ENCODE results near the gene LRRK1.

LRRK1 gene, protein sequence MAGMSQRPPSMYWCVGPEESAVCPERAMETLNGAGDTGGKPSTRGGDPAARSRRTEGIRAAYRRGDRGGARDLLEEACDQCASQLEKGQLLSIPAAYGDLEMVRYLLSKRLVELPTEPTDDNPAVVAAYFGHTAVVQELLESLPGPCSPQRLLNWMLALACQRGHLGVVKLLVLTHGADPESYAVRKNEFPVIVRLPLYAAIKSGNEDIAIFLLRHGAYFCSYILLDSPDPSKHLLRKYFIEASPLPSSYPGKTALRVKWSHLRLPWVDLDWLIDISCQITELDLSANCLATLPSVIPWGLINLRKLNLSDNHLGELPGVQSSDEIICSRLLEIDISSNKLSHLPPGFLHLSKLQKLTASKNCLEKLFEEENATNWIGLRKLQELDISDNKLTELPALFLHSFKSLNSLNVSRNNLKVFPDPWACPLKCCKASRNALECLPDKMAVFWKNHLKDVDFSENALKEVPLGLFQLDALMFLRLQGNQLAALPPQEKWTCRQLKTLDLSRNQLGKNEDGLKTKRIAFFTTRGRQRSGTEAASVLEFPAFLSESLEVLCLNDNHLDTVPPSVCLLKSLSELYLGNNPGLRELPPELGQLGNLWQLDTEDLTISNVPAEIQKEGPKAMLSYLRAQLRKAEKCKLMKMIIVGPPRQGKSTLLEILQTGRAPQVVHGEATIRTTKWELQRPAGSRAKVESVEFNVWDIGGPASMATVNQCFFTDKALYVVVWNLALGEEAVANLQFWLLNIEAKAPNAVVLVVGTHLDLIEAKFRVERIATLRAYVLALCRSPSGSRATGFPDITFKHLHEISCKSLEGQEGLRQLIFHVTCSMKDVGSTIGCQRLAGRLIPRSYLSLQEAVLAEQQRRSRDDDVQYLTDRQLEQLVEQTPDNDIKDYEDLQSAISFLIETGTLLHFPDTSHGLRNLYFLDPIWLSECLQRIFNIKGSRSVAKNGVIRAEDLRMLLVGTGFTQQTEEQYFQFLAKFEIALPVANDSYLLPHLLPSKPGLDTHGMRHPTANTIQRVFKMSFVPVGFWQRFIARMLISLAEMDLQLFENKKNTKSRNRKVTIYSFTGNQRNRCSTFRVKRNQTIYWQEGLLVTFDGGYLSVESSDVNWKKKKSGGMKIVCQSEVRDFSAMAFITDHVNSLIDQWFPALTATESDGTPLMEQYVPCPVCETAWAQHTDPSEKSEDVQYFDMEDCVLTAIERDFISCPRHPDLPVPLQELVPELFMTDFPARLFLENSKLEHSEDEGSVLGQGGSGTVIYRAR (N-terminal part only)

DNA sequence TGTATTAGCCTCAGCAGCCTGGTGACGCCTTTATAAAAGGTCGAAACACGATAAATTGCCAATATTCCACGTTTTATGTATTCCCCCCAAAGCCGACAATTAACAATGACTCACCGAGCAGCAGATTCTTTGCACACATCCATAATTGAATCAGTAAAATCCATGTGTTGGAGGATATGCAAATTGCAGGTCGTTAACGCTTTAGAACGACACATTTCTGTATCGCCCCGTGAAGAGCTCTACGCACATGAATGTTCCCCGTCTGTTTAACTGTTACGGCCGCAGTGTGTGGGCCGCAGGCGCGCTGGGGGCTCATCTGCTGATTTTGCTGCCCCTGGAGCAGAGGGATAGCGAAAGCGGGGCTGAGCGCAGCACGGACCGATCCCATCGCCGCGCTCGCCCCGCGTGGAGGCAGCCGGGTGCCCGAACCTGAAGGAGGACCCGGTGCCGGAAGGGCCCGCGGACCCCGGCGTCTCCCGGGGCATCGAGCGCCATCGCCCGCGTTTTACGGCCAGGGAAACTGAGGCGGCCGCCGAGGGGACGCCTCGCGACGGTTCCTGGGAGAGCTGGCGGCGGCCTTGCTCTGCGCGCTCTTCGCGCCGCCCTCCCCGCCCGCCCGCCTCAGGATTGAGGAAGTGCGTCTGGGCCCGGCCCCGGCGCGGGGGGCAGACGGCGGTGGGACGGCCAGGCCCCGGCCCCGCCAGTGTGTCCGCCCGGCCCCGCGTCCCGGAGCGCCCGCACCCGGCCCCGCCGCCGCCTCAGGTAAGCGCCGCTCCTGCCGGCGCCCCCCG lies at the start of gene LRRK1:
Gene LRRK1, plus strand, starts transcription at position 668 of the 791 bp plus-strand sequence. CDS start 5,276 bp downstream, outside the sequence.
- DNase-seq, result peak; percentile 40

DNA sequence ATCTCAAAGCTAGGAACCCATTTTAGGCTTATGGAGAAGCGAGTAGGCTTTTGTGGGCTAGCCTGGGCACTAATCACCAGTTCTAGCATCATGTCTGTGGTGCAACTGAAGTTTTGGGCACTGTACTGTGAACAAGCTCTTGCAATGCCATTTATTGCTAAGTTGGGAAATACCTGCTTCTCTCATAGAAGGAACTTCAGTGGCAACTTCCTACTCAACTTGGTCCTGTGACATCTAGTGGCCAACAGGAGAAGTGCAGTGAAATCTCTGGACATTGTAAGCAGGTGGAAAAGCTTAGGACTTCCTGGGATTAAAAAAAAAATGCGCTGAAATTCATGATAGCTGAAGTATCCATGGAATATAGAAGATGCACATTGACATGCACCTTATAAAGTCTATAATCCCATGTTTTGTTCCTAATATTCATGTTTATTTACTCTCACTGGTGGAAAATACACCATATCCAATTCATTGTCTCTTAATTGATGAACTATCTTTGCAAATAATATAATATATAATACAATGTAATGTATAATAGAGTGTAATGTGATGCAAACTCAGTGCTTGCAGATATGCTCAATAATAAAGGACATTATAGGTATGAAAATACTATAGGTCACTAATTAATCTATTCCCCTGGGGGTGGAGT lies 46.0 kb upstream of the LRRK1 start:
- DNase-seq, result peak; percentile 62

DNA sequence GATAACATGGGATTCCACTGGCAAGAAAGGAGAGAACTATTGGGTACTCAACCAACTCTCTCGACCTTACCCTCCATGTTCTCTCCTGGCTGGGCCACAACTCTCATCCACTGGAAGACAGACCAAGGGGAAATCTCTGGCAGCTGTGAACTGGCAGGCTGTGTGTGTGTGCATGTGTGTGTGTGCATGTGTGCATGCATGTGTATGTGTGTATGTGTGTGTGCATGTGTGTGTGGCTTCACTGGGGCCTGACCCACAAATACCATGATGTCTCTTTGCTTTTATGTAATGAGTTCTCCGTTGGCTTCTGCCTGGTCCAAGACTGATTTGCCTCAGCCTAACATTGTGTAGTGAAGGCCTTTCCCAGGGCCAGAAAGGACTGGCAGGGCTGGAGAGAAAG lies 43.7 kb upstream of the LRRK1 start:
- DNase-seq, result no peak

DNA sequence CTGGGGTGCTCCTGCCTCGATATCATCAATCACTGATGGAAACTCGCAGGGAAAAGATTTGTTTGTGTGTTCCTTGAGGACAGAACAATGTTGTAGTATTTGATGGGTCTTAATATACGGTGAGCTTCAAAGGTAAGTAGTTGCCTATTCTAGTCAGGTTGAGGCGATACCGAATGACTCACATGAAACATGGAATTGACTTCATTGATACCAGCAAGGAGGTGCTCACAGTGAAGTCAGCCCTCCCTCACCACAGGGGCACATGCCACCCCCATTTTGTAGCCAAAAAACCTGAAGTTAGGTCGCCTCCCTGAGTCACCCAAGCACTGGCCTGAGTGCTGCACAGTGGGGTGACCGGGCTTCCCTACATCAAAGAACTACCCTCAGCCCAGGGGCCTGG lies 43.2 kb upstream of the LRRK1 start:
- DNase-seq, result no peak

DNA sequence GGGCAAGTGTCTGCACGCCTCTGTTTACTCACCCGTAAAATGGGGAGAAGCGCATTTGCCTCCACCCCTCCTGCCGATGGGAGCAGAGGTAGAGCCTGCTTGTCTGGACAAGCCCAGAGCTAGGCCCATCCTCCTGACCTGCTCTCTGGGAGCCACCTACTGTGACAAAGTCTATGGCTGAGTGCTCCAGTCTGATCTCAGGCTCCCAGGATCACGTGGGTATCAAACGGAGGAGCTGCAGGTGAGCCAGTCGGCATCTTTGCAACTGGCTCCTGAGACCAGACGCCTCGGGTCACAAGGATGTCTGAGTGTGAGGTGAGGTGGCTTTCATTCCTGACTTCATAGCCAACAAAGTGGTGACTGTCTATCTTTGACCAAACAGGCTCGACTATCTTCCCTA lies 41.6 kb upstream of the LRRK1 start:
- no peak for DNase-seq

DNA sequence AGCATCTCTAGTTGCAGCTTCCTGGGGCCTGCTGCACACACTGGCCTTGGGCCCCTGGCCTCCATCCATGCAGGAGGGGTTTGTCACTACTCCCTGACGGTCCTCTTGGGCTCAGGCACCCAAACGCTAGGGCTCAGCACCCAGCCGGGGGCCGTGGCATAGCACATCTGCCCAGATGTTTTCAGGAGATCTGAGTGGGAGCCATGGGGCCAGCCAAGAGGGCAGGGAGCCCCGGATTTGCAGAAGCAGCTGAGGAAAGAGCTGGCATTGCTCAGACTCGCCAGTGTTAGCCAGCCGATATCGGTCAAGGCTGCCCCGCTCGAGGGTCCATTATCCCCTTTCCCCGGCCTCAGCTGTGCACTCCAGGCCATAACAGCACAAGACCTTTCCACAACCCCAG lies 41.0 kb upstream of the LRRK1 start:
- no peak for DNase-seq

DNA sequence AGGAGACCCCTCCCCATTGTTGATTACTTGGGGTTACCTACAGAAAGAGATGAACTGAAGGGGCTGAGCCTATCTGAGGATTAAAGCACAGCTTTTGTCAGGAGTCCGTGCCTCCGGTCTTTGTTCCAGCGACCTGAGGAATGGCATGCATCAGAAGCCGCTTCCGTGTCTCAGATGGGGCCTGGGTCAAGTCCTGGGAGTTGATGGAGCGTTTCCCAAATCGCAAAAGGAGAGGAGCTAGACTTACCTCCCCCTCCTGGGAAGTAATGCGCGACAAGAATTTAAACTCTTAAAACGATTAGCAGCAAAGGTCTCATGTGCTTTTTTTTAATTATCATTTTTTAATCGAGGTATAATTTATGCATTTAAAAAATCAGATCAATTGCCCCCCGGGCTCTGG lies 40.5 kb upstream of the LRRK1 start:
- no peak for DNase-seq

DNA sequence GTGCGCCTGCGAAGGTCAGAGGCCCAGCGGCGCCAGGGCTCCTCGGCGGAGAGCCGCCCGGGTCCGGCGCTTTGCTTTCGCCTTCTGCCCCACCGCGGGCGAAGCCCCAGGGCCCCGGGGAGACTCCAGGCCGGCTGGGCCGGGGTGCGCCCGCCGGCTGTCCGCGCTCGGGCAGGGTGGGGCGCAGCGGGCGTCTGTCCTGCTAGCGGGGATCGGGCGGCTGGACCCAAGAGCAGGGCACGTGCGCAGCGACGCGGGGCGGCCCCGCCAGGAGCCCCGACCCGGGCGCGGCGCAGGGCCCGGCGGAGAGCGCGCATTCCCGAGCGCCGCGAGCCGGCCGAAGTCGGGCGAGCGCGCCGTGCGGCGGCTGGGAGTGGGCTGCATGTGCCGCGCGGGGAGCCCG lies 40.1 kb upstream of the LRRK1 start:
- no peak for DNase-seq

DNA sequence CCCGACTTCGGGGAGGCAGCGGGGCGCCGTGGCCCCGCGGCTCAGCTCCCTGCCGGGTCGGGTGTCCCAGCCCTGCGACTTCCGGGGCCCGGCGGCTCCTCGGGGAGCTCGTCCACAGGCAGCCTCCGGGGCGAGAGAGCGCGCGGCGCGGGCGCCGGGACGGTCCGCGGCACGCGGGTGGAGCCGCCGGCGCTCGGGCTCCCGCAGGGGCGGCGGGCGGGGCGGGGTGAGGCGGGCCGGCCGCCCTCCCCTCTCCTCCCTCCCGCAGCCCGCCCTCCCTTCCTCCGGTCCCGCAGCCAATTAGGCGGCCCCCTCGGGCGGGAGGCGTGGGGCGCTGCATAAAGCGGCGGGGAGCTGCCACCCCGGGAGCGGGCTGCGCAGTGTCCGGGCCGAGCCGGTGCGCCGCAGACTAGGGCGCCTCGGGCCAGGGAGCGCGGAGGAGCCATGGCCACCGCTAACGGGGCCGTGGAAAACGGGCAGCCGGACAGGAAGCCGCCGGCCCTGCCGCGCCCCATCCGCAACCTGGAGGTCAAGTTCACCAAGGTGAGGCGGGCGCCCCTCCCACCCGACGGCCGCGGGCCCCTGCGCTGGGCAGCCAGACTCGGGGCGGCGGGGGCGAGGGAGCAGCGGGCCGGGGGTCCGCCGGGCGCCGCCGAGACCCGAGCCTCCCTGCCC lies 39.6 kb upstream of the LRRK1 start, which contains the start of gene ALDH1A3:
Gene ALDH1A3, plus strand, starts transcription at position 368 of the 675 bp plus-strand sequence. Its CDS starts 77 bp downstream, at position 445.
- peak; percentile 47 for DNase-seq

DNA sequence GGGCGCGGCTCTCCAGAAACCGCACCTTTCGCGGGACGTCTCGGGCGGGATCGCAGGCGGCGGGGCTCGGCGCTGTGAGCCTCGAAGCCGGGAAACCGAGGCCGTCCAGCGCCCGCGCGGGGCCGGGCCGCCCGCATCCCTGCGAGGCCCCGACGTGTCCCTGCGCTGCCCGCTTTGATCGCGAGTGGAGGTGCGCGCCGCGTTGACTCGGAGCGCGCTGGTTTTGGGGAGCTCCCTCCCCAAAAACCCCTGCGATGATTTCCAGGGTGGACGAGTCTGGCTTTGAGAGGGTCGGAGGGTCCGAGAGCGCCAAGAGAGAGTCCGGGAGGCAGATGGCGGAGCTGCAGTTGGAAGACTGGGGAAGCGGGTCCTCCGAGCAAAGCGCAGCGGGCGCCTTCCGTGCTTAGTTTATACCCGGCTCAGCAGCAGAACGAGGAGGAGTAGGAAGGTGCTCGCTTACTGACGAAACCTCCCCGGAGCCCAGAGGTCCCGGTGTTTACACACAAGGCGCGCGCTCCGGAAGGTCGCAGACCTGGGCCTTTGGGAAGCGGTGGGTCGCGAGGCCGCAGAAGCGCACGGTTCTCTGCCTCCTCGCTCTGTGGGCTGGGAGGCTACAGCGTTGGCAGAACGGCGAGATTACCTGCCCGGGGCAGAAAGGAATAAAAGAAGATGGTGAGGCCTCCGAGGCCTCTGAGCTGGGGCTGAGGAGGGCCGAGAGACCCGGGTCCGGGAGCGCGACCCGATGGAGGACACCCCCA lies 38.8 kb upstream of the LRRK1 start:
- DNase-seq, result no peak

DNA sequence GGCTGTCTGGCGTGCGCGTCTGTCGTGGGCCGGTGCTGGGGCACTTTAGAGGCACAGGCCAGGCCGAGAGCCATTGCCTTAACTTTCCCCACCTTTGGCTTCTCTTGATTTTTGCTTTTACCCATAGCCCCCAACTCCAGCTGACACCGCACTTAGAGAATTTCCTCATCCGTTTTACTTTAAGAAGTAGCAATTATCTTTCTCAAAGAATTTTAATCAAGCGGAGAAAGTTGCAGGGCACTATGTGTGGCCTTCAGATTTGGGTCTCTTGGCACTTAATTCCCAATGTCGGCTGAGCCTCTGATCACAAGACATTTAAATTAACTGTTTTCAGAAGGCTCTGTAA lies 38.3 kb upstream of the LRRK1 start:
- DNase-seq, result no peak

DNA sequence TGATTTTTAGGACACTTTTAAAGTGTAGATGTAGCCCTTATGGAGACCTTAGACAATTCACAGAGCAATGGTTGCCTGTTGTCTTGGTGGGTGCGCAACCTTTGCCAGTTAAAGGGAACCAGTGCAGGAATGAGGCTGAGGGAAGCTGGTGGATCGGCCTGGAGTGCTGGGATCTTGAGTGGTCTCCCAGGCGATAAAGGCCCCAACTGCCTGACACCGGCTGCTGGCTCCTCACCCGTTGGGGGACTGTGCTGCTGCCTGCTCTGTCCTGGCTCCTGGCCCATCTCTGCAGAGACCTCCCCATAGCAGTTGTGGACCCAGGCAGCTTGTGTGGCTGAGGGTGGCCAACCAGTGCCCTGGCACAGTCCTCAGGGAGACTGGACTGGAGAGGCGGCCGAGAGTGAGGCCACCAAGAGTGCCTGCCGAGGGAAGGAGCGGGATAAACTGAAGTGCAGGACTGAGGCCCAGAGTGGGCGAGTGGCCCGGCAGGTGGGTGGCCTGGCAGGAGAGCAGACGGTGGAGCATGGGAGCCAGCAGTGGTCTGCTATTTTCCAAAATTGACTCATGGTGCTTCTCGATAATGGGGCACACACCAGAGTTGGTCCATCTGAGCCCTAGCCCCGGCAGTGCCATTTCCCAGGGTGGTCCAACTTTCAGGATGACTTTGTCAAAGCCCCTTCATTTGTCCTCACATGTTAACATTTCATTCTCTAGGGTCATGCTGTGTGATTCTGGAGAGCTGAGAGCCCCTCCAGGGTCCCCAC lies 37.4 kb upstream of the LRRK1 start:
- DNase-seq, result no peak

DNA sequence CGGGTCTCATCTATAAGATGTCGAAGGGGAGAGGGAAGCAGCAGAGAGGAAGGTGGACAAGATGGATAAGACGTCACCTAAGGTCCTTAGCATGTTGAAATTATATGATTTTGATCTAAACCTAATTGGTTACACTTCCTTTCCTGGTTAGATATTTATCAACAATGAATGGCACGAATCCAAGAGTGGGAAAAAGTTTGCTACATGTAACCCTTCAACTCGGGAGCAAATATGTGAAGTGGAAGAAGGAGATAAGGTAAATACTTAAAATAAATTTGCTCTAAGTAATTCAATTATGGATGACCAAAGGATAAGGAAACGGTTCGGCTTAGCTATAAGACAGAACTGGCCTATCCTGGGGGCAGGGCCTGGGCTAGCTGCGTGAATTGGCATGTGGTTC lies 34.0 kb upstream of the LRRK1 start:
- no peak for DNase-seq

DNA sequence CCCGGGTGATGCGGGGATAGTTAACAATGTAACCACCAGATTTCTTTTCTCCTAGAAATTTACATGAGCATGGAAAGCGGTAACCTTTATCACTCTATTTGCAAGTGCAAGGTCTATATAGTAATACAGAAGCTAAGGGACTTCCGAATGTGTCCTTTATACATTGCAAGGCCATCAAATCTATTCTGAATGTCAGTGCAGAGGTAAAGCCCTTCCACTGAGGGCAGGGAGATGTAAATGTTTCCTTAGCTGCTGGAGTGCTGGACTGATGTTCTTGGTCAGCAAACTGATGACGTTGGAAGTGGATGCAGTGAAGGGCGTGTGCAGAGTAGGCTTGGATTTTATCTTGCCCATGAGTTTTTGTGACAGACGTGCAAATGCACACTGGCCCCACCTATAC lies 33.3 kb upstream of the LRRK1 start:
- DNase-seq, result no peak

DNA sequence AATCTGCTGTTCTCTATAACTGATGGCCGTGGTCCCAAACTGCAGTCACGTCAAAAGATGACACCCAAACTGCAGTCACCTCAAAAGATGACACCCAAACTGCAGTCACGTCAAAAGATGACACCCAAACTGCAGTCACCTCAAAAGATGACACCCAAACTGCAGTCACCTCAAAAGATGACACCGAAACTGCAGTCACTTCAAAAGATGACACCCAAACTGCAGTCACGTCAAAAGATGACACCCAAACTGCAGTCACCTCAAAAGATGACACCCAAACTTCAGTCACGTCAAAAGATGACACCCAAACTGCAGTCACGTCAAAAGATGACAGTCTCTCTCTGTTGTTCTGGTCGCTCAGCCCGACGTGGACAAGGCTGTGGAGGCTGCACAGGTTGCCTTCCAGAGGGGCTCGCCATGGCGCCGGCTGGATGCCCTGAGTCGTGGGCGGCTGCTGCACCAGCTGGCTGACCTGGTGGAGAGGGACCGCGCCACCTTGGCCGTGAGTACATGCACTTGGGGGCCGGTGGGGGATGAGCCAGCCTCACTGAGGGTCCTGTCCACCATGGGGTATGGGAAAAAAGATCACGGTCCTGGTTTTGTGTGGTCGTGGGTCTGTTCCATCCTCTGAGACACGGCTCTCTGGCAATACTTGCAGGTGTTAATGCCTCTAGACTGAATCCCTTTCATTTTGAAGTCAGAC lies 31.8 kb upstream of the LRRK1 start:
- no peak for DNase-seq

DNA sequence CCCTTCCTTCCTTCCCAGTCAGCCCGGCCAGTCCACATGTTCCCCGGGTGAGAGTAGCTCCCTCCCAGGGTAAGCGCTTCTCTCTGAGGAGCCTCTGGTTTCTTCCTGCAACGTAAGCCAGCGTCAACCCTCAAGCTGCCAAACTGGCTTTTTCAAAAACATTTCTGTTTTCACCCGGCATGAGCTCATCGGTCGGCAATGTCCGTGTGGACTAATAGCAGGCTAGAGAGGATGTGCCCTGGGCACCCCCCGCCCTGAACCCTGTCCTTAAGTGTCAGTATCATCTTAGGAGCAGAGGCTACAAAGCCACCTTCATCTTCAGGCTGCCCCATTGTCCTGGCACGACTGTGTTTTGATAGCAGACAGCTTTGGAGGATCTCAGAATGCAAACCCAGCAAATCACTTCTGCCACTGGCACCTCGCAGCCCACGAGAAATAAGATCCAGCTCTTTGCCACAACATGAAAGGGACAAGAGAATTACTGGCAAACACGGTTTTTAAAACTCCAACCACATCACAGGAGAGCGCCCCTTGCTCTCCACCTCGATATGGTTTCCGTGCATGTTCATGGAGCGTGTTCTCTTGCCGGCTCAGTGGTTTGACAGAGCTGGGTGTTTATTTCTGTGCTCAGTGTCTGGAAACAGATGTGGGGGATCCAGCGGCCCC lies 29.6 kb upstream of the LRRK1 start:
- DNase-seq, result no peak

DNA sequence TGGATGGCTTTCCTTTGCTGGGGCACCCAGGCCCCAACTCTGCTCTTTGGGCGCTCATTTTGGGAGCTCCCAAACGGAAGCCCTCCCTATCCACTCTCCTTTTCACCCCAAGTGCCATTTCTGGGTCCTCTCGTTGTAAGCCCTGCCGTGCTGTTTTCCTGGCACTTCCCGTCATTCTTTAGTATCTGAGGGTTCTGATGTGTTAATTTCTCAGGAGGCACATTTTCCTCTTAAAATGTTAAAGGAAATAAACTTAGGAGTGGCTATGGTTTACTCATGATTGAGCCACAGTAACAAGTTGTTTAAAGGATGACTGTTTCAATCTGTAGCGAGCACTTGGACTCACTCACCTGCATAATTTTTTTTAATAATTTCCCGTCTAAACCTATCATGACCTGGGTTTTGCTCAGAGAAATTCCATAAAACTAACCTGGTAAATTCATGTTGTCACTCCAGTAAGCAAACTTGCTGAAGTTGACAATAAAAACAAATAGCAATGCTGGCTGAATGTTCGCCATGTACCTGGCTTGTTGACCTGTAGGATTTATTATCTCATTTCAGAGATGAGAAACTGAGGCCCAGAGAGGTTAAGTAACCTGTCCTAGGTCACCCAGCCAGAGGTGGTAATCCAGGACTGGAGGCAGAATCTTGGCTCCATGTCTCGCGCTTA lies 29.0 kb upstream of the LRRK1 start:
- DNase-seq, result no peak

DNA sequence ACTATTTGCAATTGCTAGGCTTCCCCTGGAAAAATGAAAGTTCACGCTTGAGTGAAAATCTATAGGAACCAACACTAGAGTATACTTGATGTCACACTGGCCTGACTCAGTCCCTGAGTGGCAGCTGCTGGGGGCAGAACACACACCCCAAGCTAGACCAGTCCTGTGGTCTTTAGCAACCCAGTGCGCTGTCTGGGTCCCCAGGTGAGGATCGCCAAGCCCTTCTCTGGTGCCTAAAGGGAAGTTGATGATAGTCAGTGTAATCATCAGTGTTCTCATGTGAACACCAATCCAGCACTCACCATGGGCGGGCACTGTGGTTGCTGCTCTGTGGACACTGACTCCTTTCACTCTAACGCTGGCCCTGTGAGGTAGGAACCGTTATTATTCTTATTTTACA lies 28.3 kb upstream of the LRRK1 start:
- DNase-seq, result no peak
